Keratinocyte (primary cell): ENCODE results near the gene CTNNA3. TPM values are rescaled to one million over a fixed set of nuclear protein-coding genes. Genes with fewer than 3 reads are reported as not detected.

Source experiments
- DNase-seq: peaks from one replicate; pipeline ENCODE4 v3.0.0-alpha.2; 2011; ENCODE audit warnings: low read depth, missing footprints, low spot score
- FAIRE-seq: peaks from 2 replicates; lab custom pipeline; 2011; peaks lifted over from hg19 to GRCh38; lab: Jason Lieb, UNC
- H2AFZ ChIP-seq: 2 replicates; pipeline ENCODE4 v1.6.0; 2012; ENCODE audit warnings: low read length, control low read depth, inconsistent platforms; ENCODE audit not compliant: control insufficient read depth
- H3K27ac ChIP-seq: 2 replicates; pipeline ENCODE4 v1.5.1; 2011; ENCODE audit warnings: low read length; ENCODE audit not compliant: control insufficient read depth, insufficient read depth
- H3K27me3 ChIP-seq: 3 replicates; pipeline ENCODE4 v1.6.0; 2011; ENCODE audit warnings: low read length; ENCODE audit not compliant: control insufficient read depth, insufficient read depth; ENCODE audit errors: extremely low read depth
- H3K36me3 ChIP-seq, 2 experiments: 2 replicates in 1 of 2; 3 replicates in 1 of 2; pipeline ENCODE4 v1.5.1; 2011; ENCODE audit warnings: low read length in 2 of 2, mild to moderate bottlenecking in 1 of 2; ENCODE audit not compliant: control insufficient read depth in 2 of 2, insufficient read depth in 2 of 2; ENCODE audit errors: extremely low read depth in 1 of 2
- H3K4me1 ChIP-seq: 3 replicates; pipeline ENCODE4 v1.5.1; 2011; ENCODE audit warnings: low read length; ENCODE audit not compliant: control insufficient read depth, insufficient read depth; ENCODE audit errors: extremely low read depth
- H3K4me2 ChIP-seq: 3 replicates; pipeline ENCODE4 v1.6.0; 2011; ENCODE audit warnings: low read depth, low read length; ENCODE audit not compliant: control insufficient read depth, insufficient read depth; ENCODE audit errors: extremely low read depth
- H3K4me3 ChIP-seq, 3 experiments: fragments of 200-600 bp in 1 of 3; sonication (generic) in 1 of 3; 2 replicates in 2 of 3; 3 replicates in 1 of 3; pipeline ENCODE4 v1.5.1; 2011 to 2016; ENCODE audit warnings: low read length in 3 of 3, mild to moderate bottlenecking in 3 of 3, control low read depth in 2 of 3, inconsistent platforms in 1 of 3, low read depth in 1 of 3, mixed read lengths in 1 of 3, mixed run types in 1 of 3, moderate library complexity in 1 of 3; ENCODE audit not compliant: control insufficient read depth in 2 of 3, insufficient read depth in 2 of 3; ENCODE audit errors: extremely low read depth in 1 of 3
- H3K79me2 ChIP-seq: 2 replicates; pipeline ENCODE4 v1.6.0; 2012; ENCODE audit warnings: low read length; ENCODE audit not compliant: control insufficient read depth, insufficient read depth
- H3K9ac ChIP-seq: 3 replicates; pipeline ENCODE4 v1.6.0; 2011; ENCODE audit warnings: low read length; ENCODE audit not compliant: control insufficient read depth, insufficient read depth; ENCODE audit errors: extremely low read depth
- H3K9me1 ChIP-seq: 3 replicates; pipeline ENCODE4 v1.6.0; 2011; ENCODE audit warnings: low read length; ENCODE audit not compliant: control insufficient read depth, insufficient read depth; ENCODE audit errors: extremely low read depth
- H3K9me3 ChIP-seq: 2 replicates; pipeline ENCODE4 v1.5.1; 2012; ENCODE audit warnings: low read depth, low read length; ENCODE audit not compliant: control insufficient read depth
- H4K20me1 ChIP-seq: 3 replicates; pipeline ENCODE4 v1.6.0; 2011; ENCODE audit warnings: low read length; ENCODE audit not compliant: control insufficient read depth, insufficient read depth; ENCODE audit errors: extremely low read depth
- EZH2 ChIP-seq: IDR thresholded peaks from one replicate; pipeline ENCODE4 v1.6.1; 2012; ENCODE audit warnings: inconsistent platforms, mild to moderate bottlenecking, low read length, moderate library complexity
- dilution Hi-C: fragments of 300-500 bp; cut with MboI; formaldehyde crosslinking; loops from one replicate; pipeline ENCODE4 v1.7.0; 2020; ENCODE audit warnings: low sequenced_read_pairs; ENCODE audit not compliant: extremely low pct_ligation_motif_present
- polyA plus RNA-seq, 5 experiments: library from polyadenylated mRNA; depleted of rRNA in 3 of 5; stranded (reverse) in 3 of 5; stranded (forward) in 1 of 5; unstranded in 1 of 5; fragments of >200 nt; gene quantifications; 1 replicate in 1 of 5; 2 replicates in 3 of 5; 3 replicates in 1 of 5; pipeline versions ENCODE4 v1.2.1 to v1.2.3, GENCODE V29; 2011 to 2012; ENCODE audit warnings: missing spikeins in 2 of 5, low read depth in 1 of 5, low replicate concordance in 1 of 5
- TF ChIP-seq, protein P1 (sequence below), 3 experiments: IDR thresholded peaks in 1 of 3; conservative IDR thresholded peaks in 1 of 3; optimal IDR thresholded peaks in 1 of 3; 2 replicates in 2 of 3; 3 replicates in 1 of 3; pipeline versions ENCODE3 to v1.5.1; 2011; ENCODE audit warnings: low read length in 3 of 3, mild to moderate bottlenecking in 3 of 3, moderate library complexity in 2 of 3, control low read depth in 1 of 3, inconsistent platforms in 1 of 3; ENCODE audit not compliant: insufficient read depth in 2 of 3; ENCODE audit errors: extremely low read depth in 1 of 3

CTNNA3 gene
- polyA plus RNA-seq, 1 donor (not counting 4 experiments of a cell fraction or from before 2014, with no cell fraction given) = 0.01 TPM

GRCh38 chr10:65943451-65943850 lies 1752.5 kb downstream of the CTNNA3 start:
- H3K4me3 ChIP-seq = no peak overlapping the region
- TF ChIP-seq, protein P1, sequence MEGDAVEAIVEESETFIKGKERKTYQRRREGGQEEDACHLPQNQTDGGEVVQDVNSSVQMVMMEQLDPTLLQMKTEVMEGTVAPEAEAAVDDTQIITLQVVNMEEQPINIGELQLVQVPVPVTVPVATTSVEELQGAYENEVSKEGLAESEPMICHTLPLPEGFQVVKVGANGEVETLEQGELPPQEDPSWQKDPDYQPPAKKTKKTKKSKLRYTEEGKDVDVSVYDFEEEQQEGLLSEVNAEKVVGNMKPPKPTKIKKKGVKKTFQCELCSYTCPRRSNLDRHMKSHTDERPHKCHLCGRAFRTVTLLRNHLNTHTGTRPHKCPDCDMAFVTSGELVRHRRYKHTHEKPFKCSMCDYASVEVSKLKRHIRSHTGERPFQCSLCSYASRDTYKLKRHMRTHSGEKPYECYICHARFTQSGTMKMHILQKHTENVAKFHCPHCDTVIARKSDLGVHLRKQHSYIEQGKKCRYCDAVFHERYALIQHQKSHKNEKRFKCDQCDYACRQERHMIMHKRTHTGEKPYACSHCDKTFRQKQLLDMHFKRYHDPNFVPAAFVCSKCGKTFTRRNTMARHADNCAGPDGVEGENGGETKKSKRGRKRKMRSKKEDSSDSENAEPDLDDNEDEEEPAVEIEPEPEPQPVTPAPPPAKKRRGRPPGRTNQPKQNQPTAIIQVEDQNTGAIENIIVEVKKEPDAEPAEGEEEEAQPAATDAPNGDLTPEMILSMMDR (optimal IDR thresholded peaks at IDR 0.05 in 1 of 3, IDR thresholded peaks at IDR 0.05 in 1 of 3, conservative IDR thresholded peaks at IDR 0.05 in 1 of 3; ENCODE audit: extremely low read depth in 1 of 3, insufficient read depth in 2 of 3, low read length in 3 of 3) = no peak
- no peak for TF ChIP-seq EZH2
- FAIRE-seq = no peak

DNA sequence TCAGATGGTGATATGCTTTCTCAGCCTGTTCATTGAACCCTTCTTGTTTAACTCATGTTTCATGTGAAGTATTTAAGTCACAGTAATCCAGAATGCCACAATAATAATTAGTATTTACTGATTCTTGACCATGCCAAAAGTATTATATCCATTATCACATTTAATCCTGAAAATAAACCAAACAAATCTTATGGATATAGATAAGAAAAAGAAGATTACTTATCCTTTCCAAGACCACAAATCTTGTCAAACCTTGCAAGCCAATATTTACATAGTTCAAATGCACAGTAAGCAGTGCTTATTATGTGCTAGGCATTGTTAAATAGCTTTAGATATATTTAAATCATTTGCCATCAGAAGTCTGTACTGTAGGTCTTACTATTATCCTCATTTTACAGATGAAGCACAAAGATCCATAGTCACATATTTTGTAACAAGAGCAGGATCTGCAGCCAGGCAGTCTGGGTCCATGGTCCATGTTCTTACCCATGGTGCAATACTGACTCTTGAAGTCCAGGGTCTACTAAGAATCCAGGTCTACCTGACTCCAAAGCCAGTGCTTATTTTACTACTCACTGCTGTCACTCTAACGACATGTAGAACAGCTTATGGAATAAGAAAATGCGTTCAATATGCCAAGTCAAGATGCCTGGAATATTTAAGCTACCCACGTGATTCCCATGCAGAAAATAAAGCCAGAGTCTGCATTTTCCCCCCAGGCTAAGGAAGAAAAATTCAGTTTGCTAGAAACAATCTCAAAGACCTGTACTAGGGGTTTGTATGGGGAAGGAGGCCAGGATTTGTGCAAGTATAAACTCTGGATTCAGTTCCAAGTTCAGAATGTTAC lies 1755.0 kb downstream of the CTNNA3 start:
- no peak overlapping the region for H3K4me3 ChIP-seq
- dilution Hi-C loops = no loop called here
- peaks cover 7% of the 10 kb centered on the region for H3K4me1 ChIP-seq
- H3K9me1 ChIP-seq = no peaks in the 10 kb centered on the region
- no peak overlapping the region for H3K9ac ChIP-seq
- H3K27ac ChIP-seq = no peak overlapping the region
- no peaks in the 10 kb centered on the region for H3K27me3 ChIP-seq
- DNase-seq (no peak), FAIRE-seq (peak; percentile 48)
- H3K79me2 ChIP-seq = no peaks in the 10 kb centered on the region
- TF ChIP-seq EZH2 = no peak
- TF ChIP-seq, protein P1 (optimal IDR thresholded peaks at IDR 0.05 in 1 of 3, IDR thresholded peaks at IDR 0.05 in 1 of 3, conservative IDR thresholded peaks at IDR 0.05 in 1 of 3; ENCODE audit: extremely low read depth in 1 of 3, insufficient read depth in 2 of 3, low read length in 3 of 3) = no peak
- no peak overlapping the region for H2AFZ ChIP-seq
- no peaks in the 10 kb centered on the region for H3K36me3 ChIP-seq
- no peak overlapping the region for H3K4me2 ChIP-seq
- no peaks in the 10 kb centered on the region for H4K20me1 ChIP-seq
- no peaks in the 10 kb centered on the region for H3K9me3 ChIP-seq

More at GRCh38 chr10:65943451-65943850, 1752.5 kb downstream of the CTNNA3 start:
- H3K9ac ChIP-seq = no peak overlapping the region
- H4K20me1 ChIP-seq = no peaks in the 10 kb centered on the region
- dilution Hi-C loops = no loop called here
- no peaks in the 10 kb centered on the region for H3K9me3 ChIP-seq
- no peak overlapping the region for H3K4me2 ChIP-seq
- no peaks in the 10 kb centered on the region for H3K27me3 ChIP-seq
- no peak overlapping the region for H2AFZ ChIP-seq
- peaks cover 7% of the 10 kb centered on the region for H3K4me1 ChIP-seq
- no peak overlapping the region for H3K27ac ChIP-seq
- no peak for DNase-seq
- H3K9me1 ChIP-seq = no peaks in the 10 kb centered on the region
- H3K36me3 ChIP-seq = no peaks in the 10 kb centered on the region
- no peaks in the 10 kb centered on the region for H3K79me2 ChIP-seq
